ENCODE measurements around the gene CEP70.

- TF ChIP-seq, protein P1, sequence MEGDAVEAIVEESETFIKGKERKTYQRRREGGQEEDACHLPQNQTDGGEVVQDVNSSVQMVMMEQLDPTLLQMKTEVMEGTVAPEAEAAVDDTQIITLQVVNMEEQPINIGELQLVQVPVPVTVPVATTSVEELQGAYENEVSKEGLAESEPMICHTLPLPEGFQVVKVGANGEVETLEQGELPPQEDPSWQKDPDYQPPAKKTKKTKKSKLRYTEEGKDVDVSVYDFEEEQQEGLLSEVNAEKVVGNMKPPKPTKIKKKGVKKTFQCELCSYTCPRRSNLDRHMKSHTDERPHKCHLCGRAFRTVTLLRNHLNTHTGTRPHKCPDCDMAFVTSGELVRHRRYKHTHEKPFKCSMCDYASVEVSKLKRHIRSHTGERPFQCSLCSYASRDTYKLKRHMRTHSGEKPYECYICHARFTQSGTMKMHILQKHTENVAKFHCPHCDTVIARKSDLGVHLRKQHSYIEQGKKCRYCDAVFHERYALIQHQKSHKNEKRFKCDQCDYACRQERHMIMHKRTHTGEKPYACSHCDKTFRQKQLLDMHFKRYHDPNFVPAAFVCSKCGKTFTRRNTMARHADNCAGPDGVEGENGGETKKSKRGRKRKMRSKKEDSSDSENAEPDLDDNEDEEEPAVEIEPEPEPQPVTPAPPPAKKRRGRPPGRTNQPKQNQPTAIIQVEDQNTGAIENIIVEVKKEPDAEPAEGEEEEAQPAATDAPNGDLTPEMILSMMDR (optimal IDR thresholded peaks at IDR 0.05 in 1 of 3, IDR thresholded peaks at IDR 0.05 in 1 of 3, conservative IDR thresholded peaks at IDR 0.05 in 1 of 3; ENCODE audit: extremely low read depth in 1 of 3, insufficient read depth in 2 of 3, low read length in 3 of 3) = no peak
- no peak for TF ChIP-seq EZH2 (IDR thresholded peaks at IDR 0.05; ENCODE audit: low read length)
Measured at GRCh38 chr3:138491971-138492370, 102.1 kb downstream of the CEP70 start.
